ENCODE results near the gene TOX3. TPM values are rescaled to one million over a fixed set of nuclear protein-coding genes. Genes with fewer than 3 reads are reported as not detected.

The TOX3 gene
- total RNA-seq, 1 experiment from 2014 or later: 29.4 TPM

DNA sequence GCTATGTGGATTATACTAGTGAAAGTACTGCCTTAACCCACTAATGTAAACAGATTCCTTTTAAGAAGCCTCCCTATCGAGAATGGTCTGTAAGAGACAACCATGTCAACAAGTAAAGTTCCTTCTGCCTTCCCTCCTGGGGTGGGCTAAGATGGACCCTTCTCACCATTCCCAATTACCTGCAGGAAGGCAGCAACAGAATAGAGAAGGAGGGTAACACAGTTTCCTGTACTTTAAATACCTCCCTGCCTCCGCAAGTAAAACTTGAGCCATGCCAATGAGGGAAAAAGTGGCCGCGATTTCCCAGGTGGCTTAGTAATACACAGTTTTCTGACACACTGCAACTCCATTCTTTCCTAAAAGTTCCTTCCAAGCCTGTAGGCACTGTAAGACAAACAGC, 45.2 kb downstream of the TOX3 start:
- Mint-ChIP-seq H3K27ac (ENCODE audit: unreplicated experiment) (no peak overlapping the region), H3K9me3 (ENCODE audit: low read depth, unreplicated experiment) (no peaks in the 10 kb centered on the region), H3K4me3 (ENCODE audit: low read depth, unreplicated experiment) (no peak overlapping the region), H3K27me3 (ENCODE audit: unreplicated experiment) (no peaks in the 10 kb centered on the region), H3K36me3 (ENCODE audit: insufficient read depth, unreplicated experiment) (peaks cover 4% of the 10 kb centered on the region), H3K4me1 (ENCODE audit: low read depth, unreplicated experiment) (peaks cover 58% of the 10 kb centered on the region)
- DNase-seq: no peak
- BruUV-seq (replicated peaks): no TSS peak
- intact Hi-C loops (cut with micrococcal nuclease; ENCODE audit: unreplicated experiment): no loop called here
- no peak for TF ChIP-seq CTCF (IDR thresholded peaks at IDR 0.05; ENCODE audit: unreplicated experiment)
- CTCF ChIA-PET: interaction anchor here (0.6 kb wide), 1 partner anchor 208 kb away, joined by 5 read pairs; no protein-coding TSS in a partner anchor

DNA sequence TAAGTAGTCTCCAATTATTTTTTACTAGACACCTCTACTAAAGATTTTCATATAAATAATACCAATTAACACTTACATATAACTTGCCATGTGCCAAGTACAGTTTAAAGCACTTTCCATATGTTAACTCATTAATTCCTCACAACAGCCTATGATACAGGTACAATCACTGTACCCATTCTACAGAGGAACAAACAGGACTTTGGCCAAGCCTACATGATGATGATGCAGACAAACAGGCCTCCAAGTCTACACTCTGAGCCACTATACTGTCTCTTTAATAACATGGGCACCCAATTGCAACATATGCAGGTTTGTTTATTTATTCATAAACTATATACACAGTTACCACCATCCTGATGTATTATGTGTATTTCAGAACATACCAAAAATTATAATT, 46.0 kb downstream of the TOX3 start:
- Mint-ChIP-seq H3K9me3 (ENCODE audit: low read depth, unreplicated experiment) (no peaks in the 10 kb centered on the region), H3K36me3 (ENCODE audit: insufficient read depth, unreplicated experiment) (peaks cover 4% of the 10 kb centered on the region), H3K4me3 (ENCODE audit: low read depth, unreplicated experiment) (no peak overlapping the region), H3K27ac (ENCODE audit: unreplicated experiment) (no peak overlapping the region), H3K4me1 (ENCODE audit: low read depth, unreplicated experiment) (peaks cover 63% of the 10 kb centered on the region), H3K27me3 (ENCODE audit: unreplicated experiment) (no peaks in the 10 kb centered on the region)
- intact Hi-C loops (cut with micrococcal nuclease; ENCODE audit: unreplicated experiment): no loop called here
- DNase-seq: no peak
- no peak for TF ChIP-seq CTCF (IDR thresholded peaks at IDR 0.05; ENCODE audit: unreplicated experiment)
- CTCF ChIA-PET: no interaction called here
- no TSS peak for BruUV-seq (replicated peaks)

- H3K27ac Mint-ChIP-seq (ENCODE audit: unreplicated experiment): peak overlapping the region; percentile 88
- no peak for DNase-seq
- no TSS peak for BruUV-seq (replicated peaks)
- no peaks in the 10 kb centered on the region for H3K27me3 Mint-ChIP-seq (ENCODE audit: unreplicated experiment)
- peak overlapping the region; percentile 61 for H3K4me3 Mint-ChIP-seq (ENCODE audit: low read depth, unreplicated experiment)
- intact Hi-C loops (cut with micrococcal nuclease; ENCODE audit: unreplicated experiment): loop anchor here (5.0 kb wide), 4 partner anchors 42 to 427 kb away; no protein-coding TSS in a partner anchor
- no peaks in the 10 kb centered on the region for H3K9me3 Mint-ChIP-seq (ENCODE audit: low read depth, unreplicated experiment)
- H3K36me3 Mint-ChIP-seq (ENCODE audit: insufficient read depth, unreplicated experiment): peaks cover 11% of the 10 kb centered on the region
- no peak for TF ChIP-seq CTCF (IDR thresholded peaks at IDR 0.05; ENCODE audit: unreplicated experiment)
- CTCF ChIA-PET: interaction anchor here (0.6 to 1.5 kb wide), 2 partner anchors 16 to 58 kb away, joined by 3 to 10 read pairs; no protein-coding TSS in a partner anchor
- H3K4me1 Mint-ChIP-seq (ENCODE audit: low read depth, unreplicated experiment): peaks cover 82% of the 10 kb centered on the region
Observed at GRCh38 chr16:52499060-52499440, 47.9 kb downstream of the TOX3 start.

GRCh38 chr16:52498328-52499059, 48.4 kb downstream of the TOX3 start:
- peak; percentile 53 for DNase-seq
- Mint-ChIP-seq H3K4me3 (ENCODE audit: low read depth, unreplicated experiment) (peak overlapping the region; percentile 61), H3K27ac (ENCODE audit: unreplicated experiment) (peak overlapping the region; percentile 88), H3K9me3 (ENCODE audit: low read depth, unreplicated experiment) (no peaks in the 10 kb centered on the region), H3K27me3 (ENCODE audit: unreplicated experiment) (no peaks in the 10 kb centered on the region), H3K4me1 (ENCODE audit: low read depth, unreplicated experiment) (peaks cover 87% of the 10 kb centered on the region), H3K36me3 (ENCODE audit: insufficient read depth, unreplicated experiment) (peaks cover 13% of the 10 kb centered on the region)
- no peak for TF ChIP-seq CTCF (IDR thresholded peaks at IDR 0.05; ENCODE audit: unreplicated experiment)
- CTCF ChIA-PET: interaction anchor here (0.6 to 1.5 kb wide), 2 partner anchors 17 to 59 kb away, joined by 3 to 10 read pairs; no protein-coding TSS in a partner anchor
- BruUV-seq (replicated peaks): no TSS peak
- intact Hi-C loops (cut with micrococcal nuclease; ENCODE audit: unreplicated experiment): loop anchor here (5.0 kb wide), 4 partner anchors 41 to 426 kb away; no protein-coding TSS in a partner anchor
